Right lobe of liver (tissue), 6 donors: ENCODE data around the gene USP4. TPM values are rescaled to one million over a fixed set of nuclear protein-coding genes. Genes with fewer than 3 reads are reported as not detected.

Experiments
- ATAC-seq, 4 donors: fragments of 200-7000 bp; cut with Tn5 transposase; one replicate each; pipeline ENCODE4 v1.9.1; 2020; ENCODE audit warnings: mild to moderate bottlenecking in 4 of 4, moderate library complexity in 4 of 4
- DNase-seq, 3 donors: peaks; one replicate each; pipeline ENCODE4 v3.0.0-alpha.2; 2020
- H3K27ac ChIP-seq, 3 donors: fragments of 200-600 bp; one replicate each; pipeline ENCODE4 v1.8.0; 2022
- H3K27me3 ChIP-seq, 2 donors: fragments of 200-600 bp; one replicate each; pipeline ENCODE4 v1.8.0; 2022
- H3K36me3 ChIP-seq, 4 donors: fragments of 200-600 bp; sonication (generic) in 1 of 4; one replicate each; pipeline versions ENCODE4 v1.5.1 to v1.8.0; 2017 to 2022; ENCODE audit warnings: control low read depth in 1 of 4
- H3K4me1 ChIP-seq, 4 donors: fragments of 200-600 bp; sonication (generic) in 1 of 4; one replicate each; pipeline versions ENCODE4 v1.5.1 to v1.8.0; 2017 to 2022; ENCODE audit warnings: control low read depth in 1 of 4
- H3K4me3 ChIP-seq, 3 donors: fragments of 200-600 bp; one replicate each; pipeline ENCODE4 v1.8.0; 2022
- H3K9me3 ChIP-seq, 4 donors: fragments of 200-600 bp; sonication (generic) in 1 of 4; one replicate each; pipeline versions ENCODE4 v1.5.1 to v1.8.0; 2017 to 2022; ENCODE audit warnings: control low read depth in 1 of 4
- CTCF ChIP-seq, 4 donors: fragments of 200-600 bp in 3 of 4; fragments of 450-650 bp in 1 of 4; IDR thresholded peaks; one replicate each; pipeline versions ENCODE4 v1.5.1 to v1.8.0; 2016 to 2022; ENCODE audit warnings: antibody characterized with exemption in 4 of 4, mild to moderate bottlenecking in 2 of 4
- POLR2A ChIP-seq: fragments of 450-650 bp; IDR thresholded peaks from one replicate; pipeline ENCODE4 v1.6.1; 2017; ENCODE audit warnings: antibody characterized with exemption, mild to moderate bottlenecking
- WGBS: methylation state at CpG from one replicate; pipeline ENCODE4 v1.1.6; 2018; ENCODE audit warnings: low coverage, low lambda C conversion rate; ENCODE audit not compliant: insufficient coverage; ENCODE audit errors: missing lambda C conversion rate; 5-methylcytosine and 5-hydroxymethylcytosine counted together
- intact Hi-C, 2 donors: fragments of 100-400 bp; cut with DNase I; formaldehyde crosslinking; loops; one replicate each; pipeline versions ENCODE4 v1.11.2 to v1.14.1; 2022
- long read RNA-seq: library from polyadenylated mRNA; unstranded; transcript quantifications from one replicate; pipeline ENCODE4 v2.0.0, GENCODE V29; 2019
- total RNA-seq, 6 experiments: library from RNA; depleted of rRNA in 2 of 6; stranded (reverse); fragments of >200 nt in 2 of 6; fragmentation: NEBNext Ultra II Directional in 3 of 6; extraction: Animal tissue kit (Norgen Biotek cat#: 25700) in 3 of 6; gene quantifications; one replicate each; pipeline versions ENCODE4 v1.1.0 to v1.2.4, GENCODE V29; 2016 to 2023
- donor health status: DM: no; HTN: yes; CAD: no.
- donor health status: DM: no; HTN: no; CAD: no.
- donor health status: DM: no; HTN: no; CAD: no.
- donor health status: DM: no; HTN: yes; CAD: no.
- donor health status: DM: no; HTN: yes; CAD: no.

The USP4 gene, protein sequence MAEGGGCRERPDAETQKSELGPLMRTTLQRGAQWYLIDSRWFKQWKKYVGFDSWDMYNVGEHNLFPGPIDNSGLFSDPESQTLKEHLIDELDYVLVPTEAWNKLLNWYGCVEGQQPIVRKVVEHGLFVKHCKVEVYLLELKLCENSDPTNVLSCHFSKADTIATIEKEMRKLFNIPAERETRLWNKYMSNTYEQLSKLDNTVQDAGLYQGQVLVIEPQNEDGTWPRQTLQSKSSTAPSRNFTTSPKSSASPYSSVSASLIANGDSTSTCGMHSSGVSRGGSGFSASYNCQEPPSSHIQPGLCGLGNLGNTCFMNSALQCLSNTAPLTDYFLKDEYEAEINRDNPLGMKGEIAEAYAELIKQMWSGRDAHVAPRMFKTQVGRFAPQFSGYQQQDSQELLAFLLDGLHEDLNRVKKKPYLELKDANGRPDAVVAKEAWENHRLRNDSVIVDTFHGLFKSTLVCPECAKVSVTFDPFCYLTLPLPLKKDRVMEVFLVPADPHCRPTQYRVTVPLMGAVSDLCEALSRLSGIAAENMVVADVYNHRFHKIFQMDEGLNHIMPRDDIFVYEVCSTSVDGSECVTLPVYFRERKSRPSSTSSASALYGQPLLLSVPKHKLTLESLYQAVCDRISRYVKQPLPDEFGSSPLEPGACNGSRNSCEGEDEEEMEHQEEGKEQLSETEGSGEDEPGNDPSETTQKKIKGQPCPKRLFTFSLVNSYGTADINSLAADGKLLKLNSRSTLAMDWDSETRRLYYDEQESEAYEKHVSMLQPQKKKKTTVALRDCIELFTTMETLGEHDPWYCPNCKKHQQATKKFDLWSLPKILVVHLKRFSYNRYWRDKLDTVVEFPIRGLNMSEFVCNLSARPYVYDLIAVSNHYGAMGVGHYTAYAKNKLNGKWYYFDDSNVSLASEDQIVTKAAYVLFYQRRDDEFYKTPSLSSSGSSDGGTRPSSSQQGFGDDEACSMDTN
- 10 to 100 TPM; 10.0 to 26.3 (median 22.2) TPM for total RNA-seq
- long read RNA-seq, partial matches to known transcripts = 1 of 5 reads
- long read RNA-seq, other reads (novel, unspliced or antisense) = 2 of 5 reads

DNA sequence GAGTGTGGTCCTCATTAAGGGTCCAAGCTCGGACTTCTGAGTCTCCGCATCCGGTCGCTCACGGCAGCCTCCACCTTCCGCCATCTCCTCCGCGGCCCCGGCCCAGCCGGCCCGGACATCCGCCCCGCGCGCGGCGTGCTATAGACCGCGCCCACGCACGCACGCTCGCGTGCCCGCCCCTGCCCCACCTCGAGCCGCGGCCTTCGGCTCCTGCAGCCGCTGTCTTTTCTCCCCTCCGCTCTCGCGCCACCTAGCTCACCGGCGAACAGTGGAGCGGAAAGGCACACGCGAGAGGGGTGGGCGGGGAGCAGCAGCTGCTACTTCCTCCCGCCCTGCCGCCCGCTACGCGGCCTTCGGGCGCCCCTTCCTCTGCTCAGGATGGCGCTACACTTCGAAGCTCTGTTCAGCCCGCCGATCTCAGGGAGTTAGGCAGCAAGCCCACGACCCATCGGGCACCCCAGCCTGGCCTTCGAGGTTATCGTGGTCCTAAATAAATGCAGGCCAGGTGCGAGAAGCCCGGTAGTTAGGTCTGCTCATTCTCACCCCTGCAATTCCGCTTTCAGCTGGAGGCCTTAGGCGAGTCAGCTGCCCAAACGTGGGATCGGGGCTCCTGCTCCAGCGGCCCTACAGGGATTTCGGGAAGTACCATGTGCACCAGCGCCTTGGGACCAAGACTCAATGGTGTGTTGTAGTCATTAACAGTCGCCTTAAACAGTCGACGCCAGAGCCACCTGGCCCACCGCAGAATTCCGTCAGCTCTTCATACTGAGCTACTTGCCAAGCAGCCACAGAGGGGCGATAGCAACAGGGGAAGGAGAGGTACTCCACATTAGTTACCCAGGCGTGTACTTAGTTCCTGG, at the start of gene USP4:
USP4 (minus strand) TSS at position 113 of the 860 bp plus-strand sequence; CDS start at position 84, 29 bp downstream.
- peak within 1 kb of the TSS; percentile 88 to 93 (median 90) for H3K4me3 ChIP-seq
- WGBS = 9% methylated on average over 18 of the region's 70 CpGs
- H3K27me3 ChIP-seq = no peaks in the 10 kb centered on the region
- TF ChIP-seq POLR2A = peak; percentile 83
- TF ChIP-seq CTCF (IDR thresholded peaks at IDR 0.05) = peak; percentile 9 to 55 (median 38)
- DNase-seq (peak; percentile 95), ATAC-seq (peak; percentile 93 to 97 (median 95))
- peaks cover 0 to 18% (median 3%) of the 10 kb centered on the region in 4 donors for H3K36me3 ChIP-seq
- H3K27ac ChIP-seq = peak within 1 kb of the TSS; percentile 86 to 95 (median 86)
- no peaks in the 10 kb centered on the region for H3K9me3 ChIP-seq
- H3K4me1 ChIP-seq = peaks cover 0 to 11% (median 3%) of the 10 kb centered on the region in 4 donors
- intact Hi-C loops = no loop called here

DNA sequence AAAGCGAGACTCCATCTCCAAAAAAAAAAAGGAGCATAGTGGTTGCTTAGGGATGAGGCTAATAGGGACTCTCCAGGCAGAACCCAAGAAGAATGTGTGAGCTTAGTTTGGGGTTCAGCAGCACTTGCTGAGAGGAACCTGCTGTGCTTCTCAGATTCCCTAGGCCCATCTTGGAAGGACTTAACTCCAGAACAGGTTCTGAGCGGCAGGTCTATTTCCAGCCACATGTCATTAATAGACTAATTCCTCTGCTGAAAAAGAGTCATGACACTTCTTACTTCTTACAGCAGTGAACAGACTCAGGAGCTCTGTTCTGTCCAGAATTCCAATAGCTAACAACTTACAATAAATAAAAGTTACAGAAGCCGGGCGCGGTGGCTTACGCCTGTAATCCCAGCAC, 49.4 kb upstream of the USP4 start:
- H3K27me3 ChIP-seq = no peaks in the 10 kb centered on the region
- intact Hi-C loops = no loop called here
- 98% methylated on average over 5 of the region's 6 CpGs for WGBS
- H3K36me3 ChIP-seq = peaks cover 0 to under 1% (median 0%) of the 10 kb centered on the region in 4 donors
- no peak for DNase-seq
- peaks cover 0 to 7% (median 3%) of the 10 kb centered on the region in 4 donors for H3K4me1 ChIP-seq
- H3K9me3 ChIP-seq = no peaks in the 10 kb centered on the region
- H3K27ac ChIP-seq = no peak overlapping the region
- TF ChIP-seq POLR2A (no peak), CTCF (IDR thresholded peaks at IDR 0.05) (no peak)
- H3K4me3 ChIP-seq = no peak overlapping the region
- no peak for ATAC-seq

- no peak overlapping the region for H3K27ac ChIP-seq
- H3K9me3 ChIP-seq = no peaks in the 10 kb centered on the region
- DNase-seq = no peak
- H3K36me3 ChIP-seq = no peaks in the 10 kb centered on the region
- ATAC-seq = no peak
- H3K27me3 ChIP-seq = no peaks in the 10 kb centered on the region
- H3K4me1 ChIP-seq = peaks cover 0 to 7% (median 3%) of the 10 kb centered on the region in 4 donors
- intact Hi-C loops = no loop called here
- no peak overlapping the region for H3K4me3 ChIP-seq
- TF ChIP-seq POLR2A (no peak), CTCF (IDR thresholded peaks at IDR 0.05) (no peak)
- 75% methylated on average over 1 of the region's 1 CpG for WGBS
These were observed 48.5 kb upstream of the USP4 start for GRCh38 chr3:49388289-49388820.

- H3K27ac ChIP-seq = no peak overlapping the region
- ATAC-seq (peak in 1 of 4 donors; percentile 52), DNase-seq (no peak)
- peaks cover 0 to 7% (median 3%) of the 10 kb centered on the region in 4 donors for H3K4me1 ChIP-seq
- no peak for TF ChIP-seq POLR2A
- no peak for TF ChIP-seq CTCF (IDR thresholded peaks at IDR 0.05)
- no peaks in the 10 kb centered on the region for H3K36me3 ChIP-seq
- no peaks in the 10 kb centered on the region for H3K27me3 ChIP-seq
- 81% methylated on average over 2 of the region's 2 CpGs for WGBS
- intact Hi-C loops = no loop called here
- no peak overlapping the region for H3K4me3 ChIP-seq
- no peaks in the 10 kb centered on the region for H3K9me3 ChIP-seq
These were observed 47.9 kb upstream of the USP4 start for GRCh38 chr3:49387721-49388120.
